Effector memory CD4-positive, alpha-beta T cell (primary cell): ENCODE results near the gene VWA8.
"Not testable (repeated sequence)": the region's sequence is repeated elsewhere in the genome, so short reads cannot be mapped to it uniquely, and the experiment has no call there.

Experiments used
- DNase-seq, 3 donors: peaks; one replicate each; pipeline ENCODE4 v3.0.0-alpha.2; 2020
- H3K27ac ChIP-seq: 2 replicates; pipeline ENCODE4 v1.7.0; 2013; ENCODE audit warnings: mild to moderate bottlenecking, low read length, moderate library complexity; ENCODE audit not compliant: insufficient read depth, poor library complexity, severe bottlenecking
- H3K27me3 ChIP-seq: replicated peaks from 2 replicates; pipeline ENCODE4 v1.7.0; 2013; ENCODE audit warnings: mild to moderate bottlenecking, low read length; ENCODE audit not compliant: insufficient read depth, control insufficient read depth, poor library complexity, severe bottlenecking
- H3K36me3 ChIP-seq: 2 replicates; pipeline ENCODE4 v1.7.0; 2013; ENCODE audit warnings: mild to moderate bottlenecking, low read length, moderate library complexity; ENCODE audit not compliant: control insufficient read depth, insufficient read depth
- H3K4me1 ChIP-seq: 2 replicates; pipeline ENCODE4 v1.7.0; 2013; ENCODE audit warnings: low read length, mild to moderate bottlenecking; ENCODE audit not compliant: control insufficient read depth, insufficient read depth, poor library complexity, severe bottlenecking
- H3K4me3 ChIP-seq: 2 replicates; pipeline ENCODE4 v1.7.0; 2013; ENCODE audit warnings: low read length, low read depth, mild to moderate bottlenecking; ENCODE audit not compliant: insufficient read depth, poor library complexity, severe bottlenecking
- H3K9me3 ChIP-seq: 2 replicates; pipeline ENCODE4 v1.7.0; 2013; ENCODE audit warnings: mild to moderate bottlenecking, low read length, moderate library complexity; ENCODE audit not compliant: control insufficient read depth

VWA8 gene

DNA sequence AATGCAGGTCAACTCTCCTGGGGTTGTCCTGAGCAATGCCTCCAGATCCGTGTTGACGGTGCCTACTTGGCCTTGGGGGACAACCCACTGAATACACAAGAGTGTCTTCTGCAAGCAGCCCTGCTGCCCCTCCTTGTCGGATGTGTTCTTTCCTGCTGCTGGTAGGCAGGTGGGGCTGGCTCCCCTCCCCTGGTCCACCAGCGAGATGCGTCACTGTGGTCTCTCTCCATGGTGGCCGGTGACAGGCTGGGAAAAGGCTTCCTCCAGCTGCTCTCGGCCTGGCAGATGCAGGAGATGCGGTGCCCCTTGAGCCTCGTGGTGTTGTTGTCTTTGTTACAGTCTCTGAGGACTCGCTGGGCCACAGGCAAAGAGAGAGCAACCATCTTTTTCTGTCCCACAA, 418.6 kb downstream of the VWA8 start:
- H3K27ac ChIP-seq, result no peak overlapping the region
- H3K4me1 ChIP-seq, result no peaks in the 10 kb centered on the region
- DNase-seq, result no peak
- H3K9me3 ChIP-seq, result no peaks in the 10 kb centered on the region
- H3K36me3 ChIP-seq, result no peaks in the 10 kb centered on the region
- no peaks in the 10 kb centered on the region for H3K27me3 ChIP-seq
- no peak overlapping the region for H3K4me3 ChIP-seq

DNA sequence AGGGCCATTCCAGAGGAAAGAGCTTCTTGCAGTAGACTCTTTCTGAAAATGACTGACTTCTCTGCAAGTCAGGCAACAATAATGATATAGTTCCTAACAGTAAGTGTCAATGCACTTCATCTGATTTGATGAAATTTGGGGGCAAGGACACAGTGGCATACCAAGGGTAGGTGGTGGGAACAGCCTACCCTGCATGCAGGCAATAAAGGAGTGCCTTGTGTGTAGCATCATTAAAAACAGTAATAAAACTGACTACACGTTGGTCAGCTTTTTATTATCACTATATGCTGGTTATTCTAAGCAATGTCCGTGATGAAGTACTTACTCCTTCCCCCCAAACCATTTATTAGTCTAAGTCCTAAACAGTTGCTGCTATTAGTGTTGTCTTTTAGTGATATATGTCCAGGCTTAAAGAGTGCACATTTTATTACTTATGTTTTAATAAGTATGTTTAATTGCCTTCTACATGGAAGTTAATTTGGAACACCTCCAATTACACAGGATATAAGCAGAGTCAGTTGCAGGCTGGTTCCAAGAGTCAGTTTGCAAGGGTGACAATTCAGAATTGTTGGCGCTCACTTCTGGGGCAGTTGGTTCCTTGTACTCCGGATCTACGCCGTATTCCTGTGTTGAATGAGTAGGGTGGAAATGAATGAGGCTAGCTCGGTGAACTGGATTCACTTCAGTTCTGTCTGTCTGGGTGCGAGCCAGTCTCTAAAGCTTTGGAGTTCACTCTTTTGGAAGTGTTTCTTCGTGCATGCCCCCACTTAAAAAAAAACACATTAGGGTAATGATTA, 419.6 kb downstream of the VWA8 start:
- H3K27me3 ChIP-seq, result no peaks in the 10 kb centered on the region

DNA sequence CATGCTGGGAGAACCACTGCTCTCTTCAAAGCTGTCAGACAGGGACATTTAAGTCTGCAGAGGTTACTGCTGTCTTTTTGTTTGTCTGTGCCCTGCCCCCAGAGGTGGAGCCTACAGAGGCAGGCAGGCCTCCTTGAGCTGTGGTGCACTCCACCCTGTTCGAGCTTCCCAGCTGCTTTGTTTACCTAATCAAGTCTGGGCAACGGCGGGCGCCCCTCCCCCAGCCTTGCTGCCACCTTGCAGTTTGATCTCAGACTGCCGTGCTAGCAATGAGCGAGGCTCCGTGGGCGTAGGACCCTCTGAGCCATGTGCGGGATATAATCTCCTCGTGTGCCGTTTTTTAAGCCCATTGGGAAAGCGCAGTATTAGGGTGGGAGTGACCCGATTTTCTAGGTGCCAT, 420.7 kb downstream of the VWA8 start:
- not testable (repeated sequence) for H3K9me3 ChIP-seq, H3K4me3 ChIP-seq, H3K27ac ChIP-seq, H3K27me3 ChIP-seq, H3K4me1 ChIP-seq, H3K36me3 ChIP-seq
- DNase-seq, result peak in 2 of 3 donors; percentile 17 to 31

More for the DNA sequence above, 419.6 kb downstream of the VWA8 start:
- Histone ChIP-seq H3K9me3 (no peaks in the 10 kb centered on the region), H3K4me1 (no peaks in the 10 kb centered on the region), H3K27ac (no peak overlapping the region), H3K36me3 (no peaks in the 10 kb centered on the region), H3K4me3 (no peak overlapping the region)
- DNase-seq, result no peak

DNA sequence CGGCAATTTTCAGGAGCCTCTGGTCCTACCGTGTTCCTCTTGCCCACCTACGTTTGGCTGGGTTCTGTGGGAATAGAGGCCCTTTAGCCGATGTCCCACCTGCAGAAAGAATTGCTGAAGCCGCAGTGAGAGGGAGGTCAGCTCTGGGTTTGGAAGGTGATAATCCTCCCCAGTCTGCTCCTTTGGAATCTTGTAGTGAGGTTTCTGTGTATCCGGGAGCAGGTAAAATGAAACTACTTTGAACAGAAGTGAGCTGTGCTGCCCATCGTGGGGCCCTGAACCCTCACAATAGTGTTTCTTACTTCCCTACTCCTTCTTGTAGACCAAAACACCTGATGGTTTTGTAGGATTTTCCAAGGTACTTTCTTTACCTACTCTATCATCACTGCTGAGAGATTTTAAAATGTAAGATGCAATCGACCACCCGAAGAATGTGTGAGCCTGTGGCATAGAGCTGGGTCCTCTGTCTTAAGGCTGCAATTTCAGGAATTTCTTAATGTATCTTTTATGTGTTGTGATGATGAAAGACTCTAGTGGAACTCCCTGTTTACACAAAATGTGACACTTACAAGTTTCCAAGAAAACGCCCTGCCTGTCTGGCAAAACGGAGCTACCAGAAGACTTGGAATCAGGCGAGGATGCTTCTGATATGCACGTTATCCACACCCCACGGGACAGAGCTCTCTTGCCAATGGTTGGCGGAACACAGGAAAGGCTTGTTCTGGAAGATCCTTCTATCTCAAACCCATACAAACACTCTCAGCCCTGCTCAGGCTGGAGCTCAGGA, 427.4 kb downstream of the VWA8 start:
- Histone ChIP-seq H3K9me3 (no peaks in the 10 kb centered on the region), H3K27ac (no peak overlapping the region), H3K4me3 (no peak overlapping the region), H3K36me3 (no peaks in the 10 kb centered on the region), H3K27me3 (no peaks in the 10 kb centered on the region), H3K4me1 (no peaks in the 10 kb centered on the region)
- no peak for DNase-seq

DNA sequence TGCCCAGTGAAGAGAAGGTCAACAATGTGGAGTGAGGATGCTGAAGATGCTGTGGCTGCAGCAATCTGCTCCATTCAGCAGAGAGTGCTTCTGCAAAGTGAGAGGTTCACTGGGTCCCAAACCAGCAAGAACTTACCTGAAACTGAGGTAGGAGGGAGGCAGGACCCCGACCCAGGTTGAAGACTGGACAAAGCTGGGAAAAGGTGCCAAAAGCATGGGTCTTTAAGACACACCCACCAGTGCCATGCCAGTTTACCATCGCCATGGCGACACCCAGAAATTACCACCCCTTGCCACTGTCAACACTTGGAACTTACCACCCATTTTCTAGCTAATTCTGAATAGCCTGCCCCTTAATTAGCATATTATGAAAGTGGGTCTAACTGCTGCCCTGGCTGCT, 432.9 kb downstream of the VWA8 start:
- Histone ChIP-seq H3K4me3 (no peak overlapping the region), H3K36me3 (no peaks in the 10 kb centered on the region), H3K4me1 (no peaks in the 10 kb centered on the region), H3K27me3 (no peaks in the 10 kb centered on the region), H3K27ac (no peak overlapping the region), H3K9me3 (no peaks in the 10 kb centered on the region)
- no peak for DNase-seq

DNA sequence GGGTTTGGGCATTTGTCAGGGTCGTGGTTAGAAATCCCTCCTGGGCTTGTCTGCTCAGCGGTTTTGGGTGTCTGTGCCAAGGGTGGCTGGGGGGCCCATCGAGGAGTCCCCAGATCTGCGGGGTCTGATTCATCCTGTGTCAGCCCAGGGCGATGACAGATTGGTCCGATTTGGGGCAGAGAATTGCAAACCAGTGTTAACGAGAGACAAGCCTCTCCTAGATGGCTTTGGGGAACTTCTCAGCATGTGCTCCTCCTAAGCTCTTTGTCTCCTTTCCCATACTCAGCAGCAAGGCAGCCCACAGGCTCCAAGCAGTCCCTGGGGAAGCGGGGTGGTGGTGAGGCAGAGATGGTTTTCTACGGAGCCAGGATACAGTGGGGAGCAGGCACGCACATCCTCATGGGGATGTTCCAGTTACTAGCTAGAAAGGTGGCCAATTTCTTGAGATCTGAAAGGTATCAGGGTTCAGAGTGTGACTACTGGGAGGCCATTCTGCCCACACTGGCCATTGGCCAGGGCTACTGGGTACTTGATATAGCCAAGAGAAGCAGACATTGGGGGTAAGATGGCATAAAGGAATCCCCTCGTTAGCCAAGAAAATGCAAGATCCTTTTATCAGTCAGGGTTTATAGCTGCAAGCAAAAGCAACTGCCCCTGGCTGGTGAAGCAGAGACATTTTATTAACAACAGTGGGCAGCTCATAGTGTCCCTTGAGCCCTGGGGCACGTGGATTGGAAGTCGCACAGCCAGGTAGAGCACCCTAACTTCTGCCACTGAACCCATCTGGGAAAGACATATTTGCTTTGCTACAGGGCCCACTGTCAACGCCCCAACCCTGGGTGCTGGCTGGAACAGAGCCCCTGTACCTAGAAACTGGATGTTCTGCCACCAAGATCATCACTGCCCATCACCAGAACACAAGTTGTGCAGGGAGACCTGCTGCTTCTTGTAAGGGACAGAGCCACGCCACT, 440.0 kb downstream of the VWA8 start:
- Histone ChIP-seq H3K4me3 (no peak overlapping the region), H3K36me3 (no peaks in the 10 kb centered on the region), H3K27me3 (no peaks in the 10 kb centered on the region), H3K27ac (no peak overlapping the region), H3K9me3 (no peaks in the 10 kb centered on the region), H3K4me1 (no peaks in the 10 kb centered on the region)
- no peak for DNase-seq

DNA sequence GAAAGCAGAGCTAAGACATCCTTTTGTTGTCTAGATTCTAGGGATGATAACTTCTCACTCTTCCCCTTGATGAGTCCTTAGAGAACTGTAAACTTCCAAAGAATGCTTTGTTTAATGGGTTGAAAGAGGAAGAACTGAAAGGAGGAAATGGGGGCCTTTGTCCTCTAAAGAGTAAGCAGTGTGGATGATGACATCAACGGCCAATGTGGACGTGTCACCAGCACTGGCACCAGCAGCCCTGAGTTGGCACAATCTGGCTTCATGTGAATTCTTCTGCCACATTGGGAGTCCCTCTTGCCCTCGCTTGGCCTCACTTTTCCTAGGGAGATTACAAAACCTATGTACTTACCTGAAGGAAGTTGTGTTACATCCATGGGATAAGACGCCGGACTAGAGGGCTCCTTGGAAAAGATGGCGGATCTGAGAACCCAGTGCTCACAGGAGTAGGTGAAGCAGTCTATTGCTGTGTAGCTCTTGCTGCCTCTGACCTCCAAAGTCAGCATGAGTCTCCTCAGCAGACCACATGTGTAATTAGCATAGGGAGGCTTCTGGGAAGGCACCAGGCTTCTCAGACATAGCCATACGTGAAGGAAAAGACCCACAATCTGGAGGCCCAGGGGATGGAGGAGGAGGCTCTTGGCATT, 440.8 kb downstream of the VWA8 start:
- H3K36me3 ChIP-seq, result no peaks in the 10 kb centered on the region
- no peaks in the 10 kb centered on the region for H3K4me1 ChIP-seq
- H3K9me3 ChIP-seq, result no peaks in the 10 kb centered on the region
- no peaks in the 10 kb centered on the region for H3K27me3 ChIP-seq
- no peak overlapping the region for H3K4me3 ChIP-seq
- no peak for DNase-seq
- no peak overlapping the region for H3K27ac ChIP-seq
